GM18499 (cell line): ENCODE measurements around the gene TEX26.
"Not testable (repeated sequence)": the region's sequence is repeated elsewhere in the genome, so short reads cannot be mapped to it uniquely, and the experiment has no call there.

Experiments used
- ATAC-seq: cut with Tn5 transposase; IDR thresholded peaks from one replicate; pipeline ENCODE4 v1.9.1; 2021; ENCODE audit warnings: moderate number of reproducible peaks; ENCODE audit not compliant: insufficient read depth, unreplicated experiment

Gene TEX26

DNA sequence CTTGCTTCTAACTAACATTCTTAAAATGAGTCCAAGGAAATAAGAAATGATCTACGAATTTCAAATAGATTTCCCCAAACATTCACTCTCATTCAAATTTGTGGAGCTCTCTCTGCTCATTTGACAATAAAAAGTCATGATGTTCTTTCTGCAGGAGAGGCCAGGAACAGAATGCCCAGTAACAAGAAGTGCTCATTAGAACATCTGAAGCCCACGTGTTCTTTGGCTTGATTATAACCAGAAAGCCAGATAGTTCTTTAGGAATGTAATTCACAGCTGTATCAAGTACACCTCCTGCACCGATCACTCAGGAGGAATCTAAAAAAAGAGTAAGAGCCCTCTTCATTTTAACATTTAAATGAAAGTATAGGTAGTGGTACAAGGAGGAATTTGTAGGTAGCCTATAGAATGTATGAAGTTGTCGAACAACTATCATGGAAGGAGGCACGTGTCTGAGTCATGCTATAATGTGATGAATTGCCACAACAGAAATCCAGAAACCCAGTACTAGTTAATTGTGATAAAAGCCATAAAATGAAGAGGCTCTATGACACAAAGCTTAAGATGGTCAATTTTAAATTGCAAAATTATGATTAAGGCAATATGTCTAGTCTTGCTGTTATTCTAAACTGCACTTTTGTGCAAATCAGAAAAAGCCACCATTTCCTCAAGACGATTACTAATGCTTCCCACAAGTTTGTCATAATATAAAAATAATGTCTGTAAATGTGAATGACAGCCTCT lies 13.6 kb upstream of the TEX26 start:
- no peak for ATAC-seq

DNA sequence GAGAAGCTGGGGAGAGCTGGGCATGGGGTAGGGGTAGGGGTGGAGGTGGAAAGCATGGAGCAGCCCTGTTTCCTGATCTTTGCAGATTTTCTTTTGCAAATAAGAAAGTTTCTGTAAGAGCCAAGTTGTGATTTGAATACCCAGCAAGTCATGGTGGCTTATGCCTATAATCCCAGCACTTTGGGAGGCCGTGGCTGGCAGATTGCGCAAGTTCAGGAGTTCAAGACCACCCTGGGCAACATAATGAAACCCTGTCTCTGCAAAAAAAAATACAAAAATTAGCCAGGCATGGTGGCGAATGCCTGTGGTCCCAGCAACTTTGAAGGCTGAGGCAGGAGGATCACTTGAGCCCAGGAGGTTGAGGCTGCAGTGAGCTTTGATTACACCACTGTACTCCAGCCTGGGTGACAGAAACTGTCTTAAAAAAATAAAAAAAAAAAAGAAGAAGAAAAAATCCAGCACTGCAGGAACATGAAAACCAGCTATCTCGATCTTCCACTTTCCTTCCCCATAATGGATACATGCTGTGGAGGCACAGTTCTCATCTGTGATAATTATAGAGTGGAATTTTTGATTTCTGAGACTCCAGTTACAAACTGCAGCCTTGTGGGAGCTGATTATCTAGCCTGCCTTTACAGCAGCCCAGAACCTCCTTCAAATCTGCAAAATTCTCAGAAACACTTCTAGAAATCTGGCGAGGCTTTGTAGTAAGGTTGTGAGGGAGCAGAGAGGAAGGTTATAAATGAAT lies 12.1 kb upstream of the TEX26 start:
- ATAC-seq: no peak

DNA sequence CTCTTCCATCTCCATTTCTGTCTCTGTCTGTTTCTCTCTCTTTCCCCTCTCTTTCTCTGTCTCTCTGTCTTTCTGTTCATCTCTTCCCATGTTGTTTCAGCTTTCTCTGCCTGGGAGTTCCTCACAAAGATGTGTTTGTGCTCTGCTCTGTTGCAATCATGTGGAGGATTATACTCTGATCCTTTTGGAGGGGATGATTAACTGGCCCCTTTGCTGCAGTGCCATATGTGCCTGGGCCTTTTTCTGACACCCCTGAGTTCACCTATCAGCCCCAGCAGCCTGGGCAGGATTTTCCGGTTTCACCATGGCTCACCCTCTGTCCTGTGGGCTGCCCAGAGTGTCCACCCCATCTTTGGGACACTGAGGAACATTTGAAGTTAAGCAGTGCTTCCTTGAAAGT lies 9.0 kb upstream of the TEX26 start:
- ATAC-seq: no peak

DNA sequence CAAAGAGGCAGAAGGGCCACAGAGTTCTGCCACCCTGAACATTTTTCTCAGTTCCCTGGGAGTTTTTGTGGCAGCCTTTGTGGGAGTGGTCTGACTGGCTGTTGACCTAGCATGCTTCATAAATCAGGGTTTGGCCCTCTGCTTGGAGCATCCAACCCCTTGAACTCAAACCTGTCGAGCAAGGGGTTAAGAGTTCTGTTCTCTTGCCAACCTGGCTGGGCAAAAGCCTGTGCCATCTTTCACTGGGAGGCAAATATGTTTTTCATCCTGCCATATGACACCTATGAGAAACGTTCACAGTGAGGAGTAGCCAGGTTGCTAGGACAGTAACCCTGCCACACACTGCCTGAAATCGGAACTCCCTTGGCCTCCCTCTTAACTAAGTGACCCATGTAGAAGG lies 7.7 kb upstream of the TEX26 start:
- ATAC-seq: no peak

DNA sequence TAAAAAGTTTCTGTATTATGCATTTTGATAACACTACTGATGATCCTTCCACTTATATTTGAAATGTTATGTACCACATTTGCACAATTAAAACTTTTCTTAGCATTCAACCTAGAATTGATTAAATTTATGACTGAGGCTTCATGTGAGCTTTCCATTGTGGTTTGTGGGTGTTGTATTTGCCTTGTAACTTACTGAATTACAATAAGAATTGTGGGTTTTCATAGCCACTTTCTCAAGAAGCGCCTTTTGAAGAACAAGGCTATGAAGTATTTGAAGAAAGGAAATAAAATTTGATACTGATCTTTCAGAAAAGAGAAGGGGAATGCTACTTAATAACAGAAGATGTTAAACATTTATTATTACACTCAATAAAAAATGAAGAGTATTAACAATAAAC lies 7.0 kb upstream of the TEX26 start:
- no peak for ATAC-seq

DNA sequence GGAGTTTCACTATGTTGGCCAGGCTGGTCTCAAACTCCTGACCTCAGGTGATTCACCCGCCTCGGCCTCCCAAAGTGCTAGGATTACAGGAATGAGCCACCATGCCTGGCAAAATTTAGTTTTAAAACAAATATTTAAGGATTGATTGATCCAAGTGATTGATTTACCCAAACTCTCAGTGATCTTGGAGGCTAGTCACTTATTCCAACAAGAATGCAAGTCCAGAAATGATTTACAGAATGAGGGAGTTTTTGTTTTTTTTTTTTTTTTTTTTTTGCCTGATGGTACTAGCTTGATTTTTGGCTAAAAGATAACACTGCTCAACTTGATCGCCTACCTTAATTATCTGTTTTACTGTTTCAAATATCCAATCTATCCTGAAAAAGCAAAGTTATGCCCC lies 5.7 kb upstream of the TEX26 start:
- no peak for ATAC-seq

DNA sequence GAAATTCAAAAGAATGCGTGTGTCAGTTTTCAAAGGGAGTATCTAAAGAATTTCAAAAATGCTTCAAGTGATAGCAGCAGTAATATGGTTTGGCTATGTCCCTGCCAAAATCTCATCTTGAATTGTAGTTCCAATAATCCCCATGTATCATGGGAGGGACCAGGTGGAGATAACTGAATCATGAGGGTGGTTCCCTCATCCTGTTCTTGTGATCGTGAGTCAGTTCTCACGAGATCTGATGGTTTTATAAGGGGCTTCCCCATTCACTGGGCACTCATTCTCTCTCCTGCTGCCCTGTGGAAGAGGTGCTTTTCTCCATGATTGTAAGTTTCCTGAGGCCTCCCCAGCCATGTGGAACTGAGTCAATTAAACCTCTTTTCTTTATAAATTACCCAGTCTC lies 5.3 kb upstream of the TEX26 start:
- not testable (repeated sequence) for ATAC-seq

DNA sequence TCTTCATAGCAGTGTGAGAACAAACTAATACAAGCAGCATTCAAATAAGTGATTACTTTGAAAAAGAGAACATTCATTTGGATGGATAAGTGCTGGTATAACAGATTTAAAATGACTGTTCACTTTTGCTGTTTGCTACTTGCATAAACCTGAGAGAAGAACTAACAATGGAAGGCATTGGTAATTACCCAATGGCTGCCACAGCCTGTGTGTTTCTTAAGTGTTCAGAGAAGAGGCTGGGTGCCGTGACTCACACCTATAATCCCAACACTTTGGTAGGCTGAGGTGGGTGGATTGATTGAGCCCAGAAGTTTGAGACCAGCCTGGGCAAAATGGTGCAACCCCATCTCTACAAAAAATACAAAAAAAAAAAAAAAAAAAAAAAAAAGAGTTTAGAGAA lies 4.9 kb upstream of the TEX26 start:
- no peak for ATAC-seq

DNA sequence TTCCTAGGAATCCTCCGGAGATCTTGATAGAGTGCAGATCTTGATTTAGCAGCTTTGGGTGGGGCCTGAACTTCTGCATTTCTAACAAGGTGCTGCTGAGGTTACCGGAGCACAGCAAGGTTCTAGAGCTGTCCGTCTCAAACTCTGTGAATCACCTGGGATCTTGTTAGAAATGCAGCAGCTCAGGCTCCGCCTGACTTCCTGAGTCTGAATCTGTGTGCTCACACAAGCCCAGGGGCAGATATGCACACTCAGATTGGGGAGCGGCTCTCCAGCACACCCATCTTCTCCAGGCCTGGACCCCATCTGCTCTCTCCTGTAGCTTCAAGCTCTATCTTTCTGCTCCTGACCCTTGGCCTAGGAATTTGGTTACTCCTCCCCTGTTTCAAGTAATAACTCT lies 3.5 kb upstream of the TEX26 start:
- ATAC-seq: no peak

DNA sequence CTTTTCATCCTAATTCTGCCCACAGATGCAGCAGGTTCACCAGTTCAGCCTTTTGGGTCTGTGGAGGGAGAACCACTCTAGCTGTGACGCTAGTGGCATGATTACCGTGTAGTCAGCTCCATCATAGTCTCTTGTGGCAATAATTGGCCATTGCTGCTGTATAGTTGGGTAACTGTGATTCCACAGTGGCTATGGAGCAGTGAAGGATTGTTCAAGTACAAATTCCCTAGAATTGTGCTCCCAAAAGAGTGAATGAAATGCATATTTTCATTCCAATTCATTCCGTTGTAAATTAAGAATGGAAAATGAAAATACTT lies 856 bp downstream of the TEX26 start:
- ATAC-seq: no peak

DNA sequence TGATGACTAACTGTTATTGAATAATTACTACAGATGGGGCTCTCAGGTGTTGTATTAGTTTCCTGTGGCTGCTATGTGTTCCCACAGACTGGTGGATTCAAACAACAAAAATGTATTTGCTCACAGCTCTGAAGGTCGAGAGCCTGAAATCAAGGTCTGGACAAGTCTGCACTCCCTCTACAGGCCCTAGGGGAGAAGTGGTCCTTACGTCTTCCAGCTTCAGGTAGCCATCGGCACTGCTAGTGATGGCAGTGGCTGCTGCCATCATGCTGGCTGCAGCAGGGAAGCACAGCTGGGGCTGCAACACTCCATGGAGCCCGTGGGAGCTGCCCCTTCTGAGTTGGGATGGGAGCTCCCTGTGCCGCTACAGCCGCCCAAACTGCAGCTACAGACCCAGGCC lies 1.9 kb downstream of the TEX26 start:
- no peak for ATAC-seq

DNA sequence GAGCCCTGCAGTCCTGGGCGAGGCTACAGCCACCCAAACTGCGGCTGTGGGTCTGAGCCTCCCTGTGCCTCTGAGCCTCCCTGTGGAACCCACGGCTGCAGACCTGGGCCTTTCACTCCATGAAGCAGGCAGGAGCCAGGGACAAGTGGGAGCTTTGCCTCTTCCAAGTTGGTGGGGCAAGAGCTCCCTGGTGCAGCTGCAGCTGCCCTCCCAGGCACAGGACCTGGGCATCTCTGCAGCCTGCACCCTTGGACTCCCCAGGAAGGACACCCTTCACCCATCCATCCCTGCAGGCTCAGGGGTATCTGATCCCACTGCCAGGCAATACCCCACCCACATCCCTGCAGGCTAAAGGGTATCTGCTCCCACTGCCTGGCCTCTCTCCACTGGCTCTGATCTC lies 2.3 kb downstream of the TEX26 start:
- no peak for ATAC-seq

DNA sequence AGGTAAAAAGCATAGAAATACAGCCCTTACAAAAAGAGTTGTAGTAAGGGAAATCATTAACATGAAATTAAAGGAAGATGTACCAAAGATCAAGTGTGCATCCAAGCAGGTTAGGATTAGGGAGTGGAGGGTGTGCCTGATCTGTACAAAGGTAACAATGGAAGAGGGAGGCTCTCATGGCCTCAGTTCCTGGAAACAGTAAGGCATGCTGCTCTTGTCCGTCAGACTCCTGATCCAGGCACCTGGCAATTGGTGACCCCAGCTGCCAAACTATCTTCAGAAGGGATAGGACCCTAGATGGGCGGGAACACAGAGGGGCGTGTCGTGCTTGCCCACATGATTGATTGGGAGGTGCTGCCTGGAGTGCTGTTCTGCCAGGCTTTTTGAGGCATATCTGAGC lies 4.5 kb downstream of the TEX26 start:
- ATAC-seq: no peak

DNA sequence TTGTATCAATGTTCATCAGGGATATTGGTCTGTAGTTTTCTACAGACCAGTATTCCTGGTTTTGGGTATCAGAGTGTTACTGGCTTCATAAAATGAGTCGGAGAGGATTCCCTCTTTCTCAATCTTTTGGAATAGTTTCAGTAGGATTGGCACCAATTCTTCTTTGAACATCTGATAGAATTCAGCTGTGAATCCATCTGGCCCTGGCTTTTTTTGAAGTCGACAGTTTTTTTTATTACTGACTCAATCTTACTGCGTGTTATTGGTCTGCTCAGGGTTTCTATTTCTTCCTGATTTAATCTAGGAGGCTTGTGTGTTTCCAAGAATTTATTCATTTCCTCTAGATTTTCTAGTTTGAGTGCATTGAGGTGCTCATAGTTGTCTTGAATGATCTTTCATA lies 11.4 kb downstream of the TEX26 start:
- no peak for ATAC-seq

DNA sequence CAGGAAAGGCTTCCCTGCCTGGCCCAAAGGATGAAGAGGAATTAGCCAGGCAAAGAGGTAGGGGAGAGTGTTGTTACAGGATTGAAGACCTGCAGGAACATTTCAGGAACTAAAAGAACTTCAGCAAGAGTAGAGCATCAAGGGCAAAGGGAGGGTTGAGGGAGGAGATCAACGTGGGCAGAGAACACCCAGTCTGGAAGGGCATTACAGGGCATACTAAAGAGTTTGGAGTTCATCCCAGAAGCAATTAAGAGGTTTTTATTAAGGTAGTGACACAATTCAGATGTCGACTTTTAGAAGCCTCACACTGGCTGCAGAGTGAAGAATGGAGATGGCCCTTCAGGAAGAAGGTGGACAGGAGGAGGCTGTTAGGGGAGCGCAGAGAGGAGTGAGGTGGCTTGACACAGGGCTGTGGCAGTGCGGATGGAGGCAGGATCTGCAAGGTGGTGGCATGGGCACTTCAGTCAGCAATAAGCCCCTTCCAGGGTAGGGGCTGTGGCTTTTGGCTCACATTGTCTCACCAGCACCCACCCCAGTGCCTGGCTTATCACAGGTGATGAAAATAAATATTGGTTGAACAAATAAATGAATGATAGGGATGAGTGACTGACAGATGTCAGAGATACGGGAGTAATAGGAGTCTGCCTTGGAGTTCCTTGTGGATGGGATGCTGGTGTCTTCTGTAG lies 24.9 kb downstream of the TEX26 start:
- no peak for ATAC-seq

DNA sequence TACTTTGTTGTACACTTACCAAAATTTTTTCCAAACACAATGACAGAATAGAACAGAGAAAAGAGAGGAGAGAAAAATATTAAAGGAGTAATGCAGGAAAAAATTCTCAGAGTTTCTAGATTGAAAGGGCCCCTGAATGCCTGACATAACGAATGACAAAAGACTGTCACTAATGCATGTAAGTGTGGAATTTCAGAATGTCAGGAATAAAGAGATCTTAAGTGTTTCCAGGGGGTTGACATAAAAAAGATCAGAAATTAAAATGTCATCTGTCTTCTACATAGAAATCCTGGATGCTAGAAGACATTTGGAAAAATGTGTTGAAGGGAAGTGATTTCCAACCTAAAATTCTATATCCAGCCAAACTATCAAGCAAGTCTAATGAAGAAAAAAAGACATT lies 27.2 kb downstream of the TEX26 start:
- no peak for ATAC-seq

DNA sequence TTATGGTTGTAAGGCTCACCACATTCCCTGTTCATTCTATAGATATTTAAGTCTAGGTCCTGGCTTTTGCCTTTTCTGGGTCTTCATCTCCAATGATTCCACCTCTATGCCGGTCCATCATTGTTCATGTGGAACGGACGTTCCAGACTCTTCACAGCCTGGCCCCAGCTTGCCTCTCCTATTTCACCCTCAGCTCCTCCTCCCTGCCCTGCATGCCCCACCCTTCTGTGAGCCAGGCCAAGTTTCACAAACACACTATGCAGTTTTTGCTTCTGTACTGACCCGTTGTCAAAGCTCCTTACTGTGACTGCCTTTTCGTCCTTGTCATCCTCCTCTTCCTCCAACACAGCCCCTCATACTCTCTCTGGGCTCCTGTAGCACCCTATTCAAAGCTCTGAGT lies 31.3 kb downstream of the TEX26 start:
- no peak for ATAC-seq

DNA sequence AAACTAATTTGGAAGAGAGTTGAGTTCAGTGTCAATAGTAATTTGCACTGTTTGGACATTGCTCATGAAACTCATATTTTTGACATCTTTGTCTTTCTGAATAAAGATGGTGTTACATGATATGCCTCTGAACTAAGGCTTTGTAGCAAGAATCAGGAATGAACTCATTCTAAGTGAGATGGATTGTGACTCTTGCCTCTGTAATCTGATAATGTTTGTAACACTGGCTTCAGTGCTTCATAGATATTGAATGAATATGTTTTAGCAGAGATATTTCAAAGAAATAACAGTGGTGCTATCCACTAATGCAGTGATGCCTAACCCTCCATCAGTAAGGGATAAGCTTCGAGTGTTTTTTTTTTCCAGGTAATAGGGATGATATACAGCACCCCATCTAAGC lies 32.9 kb downstream of the TEX26 start:
- no peak for ATAC-seq

DNA sequence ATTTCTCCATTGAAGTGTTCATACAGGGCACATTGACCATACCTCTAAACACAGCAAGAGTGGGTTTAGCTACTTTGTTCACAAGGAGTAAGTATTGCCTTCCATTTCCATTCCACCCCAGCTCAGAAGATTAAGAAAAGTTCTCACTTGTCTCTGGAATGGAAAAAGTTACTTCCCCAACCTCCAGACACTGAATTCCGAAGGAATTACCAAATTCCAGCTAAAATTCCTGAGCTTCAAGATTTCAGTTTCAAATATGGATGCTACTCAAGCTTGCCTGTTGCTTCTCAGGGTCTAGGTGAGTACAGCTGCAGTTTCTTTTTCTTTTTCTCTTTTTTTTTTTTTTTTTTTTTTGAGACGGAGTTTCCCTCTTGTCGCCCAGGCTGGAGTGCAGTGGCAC lies 33.6 kb downstream of the TEX26 start:
- no peak for ATAC-seq

DNA sequence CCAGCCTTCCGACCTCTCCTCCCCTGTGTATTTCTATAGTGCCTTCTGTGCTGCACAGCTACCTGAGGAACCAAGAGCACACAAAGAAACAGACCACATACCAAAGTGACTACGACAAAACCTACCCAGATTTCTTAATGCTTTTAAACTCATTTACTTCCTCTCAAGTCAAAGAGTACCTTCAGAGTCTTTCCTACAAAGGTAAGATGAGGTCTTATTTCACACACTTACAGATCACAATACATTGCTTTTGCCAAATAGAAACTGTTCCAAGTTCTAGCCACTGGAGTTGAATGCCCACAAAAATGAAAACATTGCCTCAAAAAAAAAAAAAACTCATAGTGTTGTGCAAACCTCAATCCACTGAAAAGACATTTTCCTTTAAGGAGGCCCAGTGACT lies 36.4 kb downstream of the TEX26 start:
- no peak for ATAC-seq

DNA sequence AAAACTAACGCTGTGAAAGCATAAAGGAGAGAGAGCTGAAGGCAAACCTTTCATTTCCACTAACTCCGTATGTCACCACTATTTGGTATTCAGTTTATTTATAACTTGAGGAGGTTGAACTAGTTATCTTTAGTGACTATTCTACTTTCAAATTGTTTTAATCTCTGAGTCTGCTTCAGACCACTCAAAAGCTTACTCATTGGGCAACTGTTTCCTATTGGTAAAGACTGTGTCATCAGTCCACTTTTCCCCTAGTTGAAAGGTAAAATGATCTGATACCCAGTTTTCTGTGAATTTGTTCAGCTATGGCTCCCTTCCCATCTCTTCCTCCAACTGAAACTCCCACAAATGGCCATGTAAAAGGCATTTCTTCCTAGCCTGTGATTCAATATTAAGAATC lies 39.1 kb downstream of the TEX26 start:
- no peak for ATAC-seq

DNA sequence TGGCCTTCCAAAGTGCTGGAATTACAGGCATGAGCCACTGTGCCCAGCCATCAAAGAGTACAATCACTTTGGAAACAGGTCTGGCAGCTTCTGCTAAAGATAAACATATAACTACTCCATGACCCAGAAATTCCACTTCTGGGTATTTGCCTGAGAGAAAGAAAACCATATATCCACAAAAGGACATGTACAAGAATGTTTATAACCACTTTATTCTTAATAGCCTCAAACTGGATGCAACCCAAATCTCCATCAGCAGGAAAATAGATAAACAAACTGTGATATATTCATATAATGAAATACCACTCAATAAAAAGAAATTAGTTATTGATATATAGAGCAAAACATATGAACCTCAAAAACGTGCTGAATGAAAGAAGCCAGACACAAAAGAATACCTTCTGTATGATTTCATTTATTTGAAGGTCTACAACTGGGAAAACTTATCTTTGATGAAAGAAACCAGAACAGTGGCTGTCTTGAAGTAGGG lies 40.5 kb downstream of the TEX26 start:
- ATAC-seq: no peak
